Left cardiac atrium (tissue), 2 donors: ENCODE data around the gene FBXW9. TPM values are rescaled to one million over a fixed set of nuclear protein-coding genes. Genes with fewer than 3 reads are reported as not detected.

Experiments
- total RNA-seq, 2 donors: library from RNA; stranded (reverse); fragmentation: NEBNext Ultra II Directional; extraction: Animal tissue kit (Norgen Biotek cat#: 25700); gene quantifications; one replicate each; pipeline ENCODE4 v1.2.1, GENCODE V29; 2021
- donor health status: DM: no; HTN: yes; CAD: no; lungs with severe emphysema.
- donor health status: DM: yes; HTN: yes; CAD: no.

The FBXW9 gene
- total RNA-seq, 2 donors from 2014 or later: 1.4 to 2.3 TPM

Other genes starting within 250 kb of the FBXW9 start
- 1 to 10 TPM; 1.2 to 1.3 TPM for gene ZNF709, start 211.8 kb downstream of the FBXW9 start, total RNA-seq
- gene ZNF564, start 145.1 kb downstream of the FBXW9 start, total RNA-seq: 10 to 100 TPM in 1 of 2 donors, 1 to 10 TPM in 1; 7.7 to 11.9 TPM
- 1 to 10 TPM; 4.1 to 4.4 TPM for gene ZNF490, start 85.8 kb downstream of the FBXW9 start, total RNA-seq
- 10 to 100 TPM; 18.9 to 21.5 TPM for gene ZNF791, start 85.7 kb downstream of the FBXW9 start, total RNA-seq
- 10 to 100 TPM; 42.1 to 55.8 TPM for gene MAN2B1, start 29.9 kb downstream of the FBXW9 start, total RNA-seq
- 1 to 10 TPM; 7.8 to 8.0 TPM for gene WDR83, start 29.8 kb downstream of the FBXW9 start, total RNA-seq
- 10 to 100 TPM; 38.4 to 51.9 TPM for gene DHPS, start 14.8 kb downstream of the FBXW9 start, total RNA-seq
- gene GNG14, start 8.6 kb downstream of the FBXW9 start, total RNA-seq: not detected
- gene TNPO2, start 27.3 kb upstream of the FBXW9 start, total RNA-seq: 10 to 100 TPM; 33.8 to 53.6 TPM
- 100 to 1,000 TPM; 112 to 122 TPM for gene TRIR, start 38.1 kb upstream of the FBXW9 start, total RNA-seq
- gene GET3, start 40.9 kb upstream of the FBXW9 start, total RNA-seq: 10 to 100 TPM; 51.2 to 52.5 TPM
- not detected for gene BEST2, start 55.2 kb upstream of the FBXW9 start, total RNA-seq
- 10 to 100 TPM; 16.8 to 28.8 TPM for gene HOOK2, start 78.9 kb upstream of the FBXW9 start, total RNA-seq
- gene JUNB, start 94.9 kb upstream of the FBXW9 start, total RNA-seq: 100 to 1,000 TPM in 1 of 2 donors, 10 to 100 TPM in 1; 46.6 to 216 TPM
- gene PRDX2, start 105.2 kb upstream of the FBXW9 start, total RNA-seq: 100 to 1,000 TPM; 525 to 629 TPM
- 1 to 10 TPM; 1.8 to 3.2 TPM for gene THSD8, start 105.4 kb upstream of the FBXW9 start, total RNA-seq
- 1 to 10 TPM; 5.6 to 8.1 TPM for gene RNASEH2A, start 110.0 kb upstream of the FBXW9 start, total RNA-seq
- not detected for gene RTBDN, start 137.9 kb upstream of the FBXW9 start, total RNA-seq
- gene MAST1, start 141.9 kb upstream of the FBXW9 start, total RNA-seq: under 1 TPM; 0.29 to 0.37 TPM
- 10 to 100 TPM; 19.9 to 23.6 TPM for gene DNASE2, start 184.8 kb upstream of the FBXW9 start, total RNA-seq
- gene KLF1, start 190.6 kb upstream of the FBXW9 start, total RNA-seq: not detected
- 10 to 100 TPM; 23.7 to 26.1 TPM for gene GCDH, start 194.5 kb upstream of the FBXW9 start, total RNA-seq
- not detected for gene SYCE2, start 222.7 kb upstream of the FBXW9 start, total RNA-seq
- 10 to 100 TPM; 31.8 to 49.1 TPM for gene FARSA, start 237.1 kb upstream of the FBXW9 start, total RNA-seq
- 100 to 1,000 TPM; 627 to 707 TPM for gene CALR, start 242.0 kb upstream of the FBXW9 start, total RNA-seq
- 100 to 1,000 TPM; 113 to 131 TPM for gene RAD23A, start 249.2 kb upstream of the FBXW9 start, total RNA-seq